SK-N-MC (cell line): ENCODE data around the gene TCERG1L.
"Not testable (repeated sequence)": the region's sequence is repeated elsewhere in the genome, so short reads cannot be mapped to it uniquely, and the experiment has no call there.

Source experiments
- DNase-seq: peaks from one replicate; pipeline ENCODE4 v3.0.0-alpha.2; 2011; ENCODE audit warnings: low read depth, low spot score
- H3K27ac ChIP-seq: fragments of 200-600 bp; sonication (generic); 2 replicates; pipeline ENCODE4 v1.5.1; 2016; ENCODE audit warnings: mixed run types
- H3K36me3 ChIP-seq: fragments of 200-600 bp; sonication (generic); 2 replicates; pipeline ENCODE4 v1.6.1; 2017; ENCODE audit warnings: antibody characterized with exemption, low read length, mixed read lengths; ENCODE audit not compliant: insufficient read depth
- H3K4me3 ChIP-seq: fragments of 200-600 bp; sonication (generic); 2 replicates; pipeline ENCODE4 v1.5.1; 2016
- H3K9ac ChIP-seq: fragments of 200-600 bp; sonication (generic); 2 replicates; pipeline ENCODE4 v1.8.0; 2017; ENCODE audit warnings: mixed run types, mixed read lengths; ENCODE audit not compliant: insufficient read length
- H3K9me3 ChIP-seq: fragments of 200-600 bp; sonication (generic); 2 replicates; pipeline ENCODE4 v1.6.1; 2017; ENCODE audit warnings: low read depth, mild to moderate bottlenecking, antibody characterized with exemption, low read length, moderate library complexity, mixed read lengths
- EZH2 ChIP-seq: fragments of 200-600 bp; sonication (generic); IDR thresholded peaks from one replicate; pipeline ENCODE4 v1.6.1; 2017; ENCODE audit warnings: antibody characterized with exemption
- FOXP2 ChIP-seq: optimal IDR thresholded peaks from 2 replicates; pipeline ENCODE3; 2011; ENCODE audit warnings: mild to moderate bottlenecking, moderate library complexity; ENCODE audit not compliant: insufficient read depth; ENCODE audit errors: extremely low read length, control extremely low read depth
- POLR2AphosphoS5 ChIP-seq: IDR thresholded peaks from 2 replicates; pipeline ENCODE4 v1.6.1; 2012; ENCODE audit warnings: mild to moderate bottlenecking, low read depth, low read length, borderline replicate concordance

Gene TCERG1L

DNA sequence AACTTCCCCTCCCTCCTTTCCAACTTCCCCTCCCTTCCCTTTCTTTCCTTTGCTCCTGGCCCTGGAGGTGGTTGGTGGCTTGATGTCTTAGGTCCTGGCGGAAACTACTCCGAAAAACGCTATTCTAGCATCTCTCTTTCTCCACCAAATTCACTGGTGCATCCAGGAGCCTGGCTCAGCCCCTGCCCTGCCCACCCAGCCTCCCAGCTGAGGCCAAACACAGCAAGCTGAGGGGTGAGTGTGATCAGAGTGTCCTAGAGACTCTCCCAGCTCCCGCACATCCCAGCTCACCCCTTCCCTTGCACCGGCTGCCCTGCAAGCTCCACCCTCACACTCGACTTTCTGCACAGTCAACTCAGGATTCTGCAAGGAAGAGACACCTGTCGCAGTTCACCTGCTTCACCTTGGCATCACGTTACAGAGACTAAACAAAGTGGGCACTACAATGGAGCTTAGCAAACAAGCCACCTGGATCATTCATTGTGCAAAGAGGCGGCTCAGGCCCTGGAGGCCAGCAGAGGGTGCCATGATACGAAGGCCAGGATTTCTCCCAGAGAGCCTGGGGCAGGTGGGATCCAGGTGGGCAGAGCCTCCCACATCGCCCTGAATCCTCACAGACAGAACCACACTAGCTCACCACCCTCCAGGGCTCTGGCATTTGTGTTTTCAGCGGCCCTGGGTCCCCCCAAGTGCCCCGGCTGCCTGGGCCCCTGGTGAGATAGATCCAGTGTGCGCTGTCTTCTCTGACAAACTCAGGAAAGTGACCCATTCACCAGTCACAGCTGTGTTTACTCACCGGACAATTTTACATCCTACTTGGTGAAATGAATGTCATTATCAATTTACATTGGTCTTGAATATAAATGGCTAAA is 169.6 kb downstream of the TCERG1L start:
- no peak for DNase-seq
- no peak overlapping the region for H3K27ac ChIP-seq
- H3K36me3 ChIP-seq: no peaks in the 10 kb centered on the region
- no peaks in the 10 kb centered on the region for H3K9me3 ChIP-seq
- TF ChIP-seq POLR2AphosphoS5 (no peak), FOXP2 (no peak), EZH2 (no peak)
- H3K4me3 ChIP-seq: no peak overlapping the region
- no peak overlapping the region for H3K9ac ChIP-seq

GRCh38 chr10:131141207-131141606 is 170.3 kb downstream of the TCERG1L start:
- Histone ChIP-seq H3K4me3 (no peak overlapping the region), H3K27ac (no peak overlapping the region), H3K36me3 (no peaks in the 10 kb centered on the region), H3K9me3 (no peaks in the 10 kb centered on the region), H3K9ac (no peak overlapping the region)
- TF ChIP-seq FOXP2: no peak
- no peak for TF ChIP-seq POLR2AphosphoS5
- TF ChIP-seq EZH2: no peak
- DNase-seq: no peak

DNA sequence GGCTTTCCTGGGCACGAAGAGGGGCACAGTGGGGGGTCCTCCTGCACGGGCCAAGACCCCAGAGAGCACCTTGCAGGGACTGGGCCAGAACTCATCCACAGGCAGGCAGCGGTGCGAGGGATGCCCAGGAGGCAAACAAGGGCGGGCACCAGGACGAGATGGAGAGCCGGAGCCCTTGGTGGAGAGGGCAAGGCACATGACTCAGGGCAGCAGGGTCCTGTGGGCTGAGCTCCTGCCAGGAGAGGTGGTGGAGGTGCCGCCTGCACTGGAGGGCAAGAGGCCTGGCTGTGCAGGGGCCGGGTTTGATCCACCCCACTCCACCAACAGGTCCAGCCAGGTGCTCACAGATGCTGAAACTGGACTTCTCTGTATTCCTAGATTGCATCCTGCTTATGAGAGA is 170.9 kb downstream of the TCERG1L start:
- no peak overlapping the region for H3K4me3 ChIP-seq
- no peak for TF ChIP-seq FOXP2
- no peak for TF ChIP-seq EZH2
- no peak for TF ChIP-seq POLR2AphosphoS5
- H3K9ac ChIP-seq: no peak overlapping the region
- no peaks in the 10 kb centered on the region for H3K9me3 ChIP-seq
- H3K36me3 ChIP-seq: no peaks in the 10 kb centered on the region
- H3K27ac ChIP-seq: no peak overlapping the region
- no peak for DNase-seq

GRCh38 chr10:131137223-131137622 is 174.3 kb downstream of the TCERG1L start:
- Histone ChIP-seq H3K27ac (no peak overlapping the region), H3K9ac (no peak overlapping the region), H3K9me3 (no peaks in the 10 kb centered on the region), H3K4me3 (no peak overlapping the region), H3K36me3 (no peaks in the 10 kb centered on the region)
- no peak for TF ChIP-seq POLR2AphosphoS5
- TF ChIP-seq EZH2: no peak
- no peak for TF ChIP-seq FOXP2
- no peak for DNase-seq

GRCh38 chr10:131136336-131136735 is 175.2 kb downstream of the TCERG1L start:
- not testable (repeated sequence) for H3K9me3 ChIP-seq, DNase-seq, H3K27ac ChIP-seq, H3K9ac ChIP-seq, H3K36me3 ChIP-seq, H3K4me3 ChIP-seq

DNA sequence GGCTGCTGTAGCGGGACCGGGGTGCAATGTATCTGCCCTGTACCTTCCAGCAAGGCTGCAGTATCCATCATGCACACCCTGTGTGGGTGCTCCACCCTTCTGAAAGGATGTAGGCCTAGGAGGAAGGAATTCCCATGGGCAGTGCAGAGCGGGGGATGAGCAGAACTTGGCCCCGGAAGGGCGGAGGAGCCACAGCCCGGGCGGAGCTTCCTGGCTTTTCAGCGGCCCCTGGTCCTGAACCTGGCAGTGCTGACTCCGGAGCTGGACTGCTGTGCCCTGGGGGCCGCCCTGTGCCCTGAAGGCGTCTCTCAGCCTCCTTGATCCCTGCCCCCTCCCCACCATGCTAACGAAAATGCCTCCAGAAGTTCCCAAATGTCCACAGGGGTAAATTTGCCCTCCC is 175.8 kb downstream of the TCERG1L start:
- TF ChIP-seq EZH2 (no peak), FOXP2 (no peak), POLR2AphosphoS5 (no peak)

GRCh38 chr10:131134651-131135050 is 176.9 kb downstream of the TCERG1L start:
- TF ChIP-seq POLR2AphosphoS5 (no peak), FOXP2 (no peak), EZH2 (no peak)
- H3K4me3 ChIP-seq: no peak overlapping the region
- H3K9me3 ChIP-seq: no peaks in the 10 kb centered on the region
- H3K36me3 ChIP-seq: no peaks in the 10 kb centered on the region
- no peak overlapping the region for H3K27ac ChIP-seq
- no peak overlapping the region for H3K9ac ChIP-seq
- DNase-seq: no peak

More for the DNA sequence above, 175.8 kb downstream of the TCERG1L start:
- DNase-seq: no peak
- no peaks in the 10 kb centered on the region for H3K9me3 ChIP-seq
- H3K36me3 ChIP-seq: no peaks in the 10 kb centered on the region
- no peak overlapping the region for H3K4me3 ChIP-seq
- no peak overlapping the region for H3K27ac ChIP-seq
- H3K9ac ChIP-seq: no peak overlapping the region

GRCh38 chr10:131134001-131134576 is 177.4 kb downstream of the TCERG1L start:
- no peak overlapping the region for H3K4me3 ChIP-seq
- H3K27ac ChIP-seq: no peak overlapping the region
- DNase-seq: no peak
- H3K9ac ChIP-seq: no peak overlapping the region
- TF ChIP-seq EZH2 (no peak), FOXP2 (no peak), POLR2AphosphoS5 (no peak)
- H3K9me3 ChIP-seq: no peaks in the 10 kb centered on the region
- H3K36me3 ChIP-seq: no peaks in the 10 kb centered on the region
